GM21737 (cell line): ENCODE results near the gene PDLIM4.
A peak's percentile ranks its signal among the peaks of the same experiment; 100 is the strongest.

Source experiments
- ATAC-seq: cut with Tn5 transposase; IDR thresholded peaks from one replicate; pipeline ENCODE4 v1.9.1; 2021; ENCODE audit warnings: mild to moderate bottlenecking, moderate library complexity; ENCODE audit not compliant: unreplicated experiment

PDLIM4 gene

GRCh38 chr5:132266031-132266835, 8.7 kb downstream of the PDLIM4 start:
- ATAC-seq: no peak

GRCh38 chr5:132266836-132267160, 9.3 kb downstream of the PDLIM4 start:
- ATAC-seq: no peak

- no peak for ATAC-seq
Observed at GRCh38 chr5:132267166-132267739, 9.8 kb downstream of the PDLIM4 start.

GRCh38 chr5:132267931-132268768, 10.7 kb downstream of the PDLIM4 start:
- ATAC-seq: peak; percentile 12

- peak; percentile 65 for ATAC-seq
Observed at GRCh38 chr5:132268769-132269551, 11.5 kb downstream of the PDLIM4 start.

GRCh38 chr5:132269635-132270334, 12.3 kb downstream of the PDLIM4 start:
- ATAC-seq: no peak

- no peak for ATAC-seq
Observed at GRCh38 chr5:132270335-132270665, 12.8 kb downstream of the PDLIM4 start.

GRCh38 chr5:132270706-132271105, 13.2 kb downstream of the PDLIM4 start:
- no peak for ATAC-seq

- ATAC-seq: no peak
Observed at GRCh38 chr5:132271251-132272246, 14.1 kb downstream of the PDLIM4 start.

GRCh38 chr5:132272311-132273210, 15.1 kb downstream of the PDLIM4 start:
- no peak for ATAC-seq

- ATAC-seq: no peak
Observed at GRCh38 chr5:132273631-132274030, 16.1 kb downstream of the PDLIM4 start.

GRCh38 chr5:132274050-132274792, 16.7 kb downstream of the PDLIM4 start:
- ATAC-seq: no peak

- no peak for ATAC-seq
Observed at GRCh38 chr5:132275367-132276220, 18.1 kb downstream of the PDLIM4 start.

- no peak for ATAC-seq
Observed at GRCh38 chr5:132277256-132277655, 19.8 kb downstream of the PDLIM4 start.

- ATAC-seq: no peak
Observed at GRCh38 chr5:132277971-132278853, 20.7 kb downstream of the PDLIM4 start.

- no peak for ATAC-seq
Observed at GRCh38 chr5:132279801-132280200, 22.3 kb downstream of the PDLIM4 start.
